Astrocyte (in vitro differentiated cells and primary cell): ENCODE data around the gene SPATA9.

Experiments
- EZH2 ChIP-seq: IDR thresholded peaks from 2 replicates; pipeline ENCODE4 v1.6.1; 2012; ENCODE audit warnings: mild to moderate bottlenecking, low read length, inconsistent platforms; ENCODE audit not compliant: insufficient read depth
- TF ChIP-seq, protein P1 (sequence below): IDR thresholded peaks from 2 replicates; pipeline ENCODE4 v1.5.1; 2011; ENCODE audit warnings: low read depth, mild to moderate bottlenecking, inconsistent platforms, low read length, moderate library complexity; ENCODE audit not compliant: insufficient read depth

DNA sequence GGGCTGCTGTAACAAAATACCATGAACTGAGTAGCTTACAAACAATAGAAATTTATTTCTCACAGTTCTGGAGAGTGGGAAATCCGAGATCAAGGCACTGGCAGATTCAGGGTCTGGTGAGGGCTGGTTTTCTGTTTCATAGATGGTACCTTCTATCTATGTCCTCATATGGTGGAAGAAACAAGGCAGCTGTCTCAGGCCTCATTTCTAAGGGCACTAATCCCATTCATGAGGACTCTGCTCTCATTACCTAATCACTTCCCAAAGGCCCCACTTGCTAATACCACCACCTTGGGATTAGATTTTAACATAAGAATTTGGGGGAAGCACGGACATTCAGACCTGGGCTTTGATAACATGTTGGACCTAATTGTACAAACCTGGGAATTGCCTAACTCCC is 22.7 kb downstream of the SPATA9 start:
- TF ChIP-seq, protein P1, sequence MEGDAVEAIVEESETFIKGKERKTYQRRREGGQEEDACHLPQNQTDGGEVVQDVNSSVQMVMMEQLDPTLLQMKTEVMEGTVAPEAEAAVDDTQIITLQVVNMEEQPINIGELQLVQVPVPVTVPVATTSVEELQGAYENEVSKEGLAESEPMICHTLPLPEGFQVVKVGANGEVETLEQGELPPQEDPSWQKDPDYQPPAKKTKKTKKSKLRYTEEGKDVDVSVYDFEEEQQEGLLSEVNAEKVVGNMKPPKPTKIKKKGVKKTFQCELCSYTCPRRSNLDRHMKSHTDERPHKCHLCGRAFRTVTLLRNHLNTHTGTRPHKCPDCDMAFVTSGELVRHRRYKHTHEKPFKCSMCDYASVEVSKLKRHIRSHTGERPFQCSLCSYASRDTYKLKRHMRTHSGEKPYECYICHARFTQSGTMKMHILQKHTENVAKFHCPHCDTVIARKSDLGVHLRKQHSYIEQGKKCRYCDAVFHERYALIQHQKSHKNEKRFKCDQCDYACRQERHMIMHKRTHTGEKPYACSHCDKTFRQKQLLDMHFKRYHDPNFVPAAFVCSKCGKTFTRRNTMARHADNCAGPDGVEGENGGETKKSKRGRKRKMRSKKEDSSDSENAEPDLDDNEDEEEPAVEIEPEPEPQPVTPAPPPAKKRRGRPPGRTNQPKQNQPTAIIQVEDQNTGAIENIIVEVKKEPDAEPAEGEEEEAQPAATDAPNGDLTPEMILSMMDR = no peak
- no peak for TF ChIP-seq EZH2
